ENCODE data around the gene TRIP11. TPM values are rescaled to one million over a fixed set of nuclear protein-coding genes. Genes with fewer than 3 reads are reported as not detected.
A peak's percentile ranks its signal among the peaks of the same experiment; 100 is the strongest.

Gene TRIP11
- total RNA-seq, 2 experiments from 2014 or later: 39.2 to 47.4 TPM

GRCh38 chr14:91964011-91964410, 75.8 kb downstream of the TRIP11 start:
- Mint-ChIP-seq H3K36me3 (peaks cover 14% of the 10 kb centered on the region), H3K27me3 (no peaks in the 10 kb centered on the region), H3K9me3 (ENCODE audit: low read depth) (no peaks in the 10 kb centered on the region), H3K27ac (no peak overlapping the region), H3K4me1 (peaks cover 17% of the 10 kb centered on the region), H3K4me3 (no peak overlapping the region)
- CTCF ChIA-PET: interaction anchor here (1.3 kb wide), 1 partner anchor 53 kb away, joined by 3 read pairs; no protein-coding TSS in a partner anchor
- ATAC-seq (no peak), DNase-seq (no peak)

GRCh38 chr14:91963465-91963864, 76.4 kb downstream of the TRIP11 start:
- Mint-ChIP-seq H3K4me1 (peaks cover 11% of the 10 kb centered on the region), H3K27ac (no peak overlapping the region), H3K27me3 (no peaks in the 10 kb centered on the region), H3K4me3 (no peak overlapping the region), H3K36me3 (peaks cover 9% of the 10 kb centered on the region), H3K9me3 (ENCODE audit: low read depth) (no peaks in the 10 kb centered on the region)
- CTCF ChIA-PET: interaction anchor here (1.3 kb wide), 1 partner anchor 52 kb away, joined by 3 read pairs; no protein-coding TSS in a partner anchor
- ATAC-seq (no peak), DNase-seq (no peak)

DNA sequence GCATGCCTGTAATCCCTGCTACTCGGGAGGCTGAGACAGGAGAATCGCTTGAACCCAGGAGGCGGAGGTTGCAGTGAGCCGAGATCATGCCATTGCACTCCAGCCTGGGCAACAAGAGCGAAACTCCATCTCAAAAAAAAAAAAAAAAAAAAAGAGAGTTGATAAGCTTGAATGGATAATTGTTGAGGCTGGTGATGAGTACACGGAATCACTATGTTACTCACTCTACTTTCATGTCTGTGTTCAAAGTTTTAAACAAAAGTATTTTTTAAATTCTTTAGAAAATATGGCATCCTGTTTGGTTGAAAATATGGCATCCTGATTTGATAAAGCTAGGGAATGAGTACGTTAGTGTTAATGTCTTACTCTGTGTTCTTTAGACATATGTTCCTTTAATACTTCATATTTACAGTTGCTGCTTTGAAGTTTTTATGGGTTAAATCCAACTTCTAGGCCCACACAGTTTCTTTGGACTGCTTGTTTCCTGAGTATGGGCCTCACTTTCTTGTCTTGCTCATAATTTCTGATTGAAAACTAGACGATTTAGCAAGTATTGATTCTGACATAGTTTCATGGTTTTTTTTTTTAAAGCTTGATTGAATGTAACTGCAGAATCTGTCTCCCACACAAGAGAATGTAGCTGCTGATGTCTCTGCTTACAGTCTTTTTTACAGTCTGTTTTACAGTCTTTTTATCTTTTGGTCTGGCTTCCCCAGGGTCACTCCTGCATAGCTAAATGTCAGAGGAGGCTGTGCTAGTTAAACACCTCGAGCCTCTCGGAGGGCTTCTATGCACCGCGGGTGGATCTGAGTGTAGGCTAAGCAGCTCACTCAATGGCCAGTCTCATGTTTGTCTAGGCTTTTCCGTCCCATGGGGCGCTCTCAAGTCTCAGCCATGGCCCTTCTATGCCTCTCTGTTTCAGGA, 78.3 kb downstream of the TRIP11 start:
- CTCF ChIA-PET: interaction anchor here (0.6 kb wide), 1 partner anchor 120 kb away, joined by 3 read pairs; no protein-coding TSS in a partner anchor
- Mint-ChIP-seq H3K36me3 (peaks cover 3% of the 10 kb centered on the region), H3K4me3 (no peak overlapping the region), H3K27me3 (peaks cover 1% of the 10 kb centered on the region), H3K9me3 (ENCODE audit: low read depth) (no peaks in the 10 kb centered on the region), H3K4me1 (peaks cover 4% of the 10 kb centered on the region), H3K27ac (no peak overlapping the region)
- no peak for ATAC-seq
- DNase-seq: no peak

GRCh38 chr14:91957876-91958313, 82.0 kb downstream of the TRIP11 start:
- CTCF ChIA-PET: interaction anchor here (1.5 kb wide), 1 partner anchor 39 kb away, joined by 5 read pairs; no protein-coding TSS in a partner anchor
- H3K27me3 Mint-ChIP-seq: peaks cover 9% of the 10 kb centered on the region

DNA sequence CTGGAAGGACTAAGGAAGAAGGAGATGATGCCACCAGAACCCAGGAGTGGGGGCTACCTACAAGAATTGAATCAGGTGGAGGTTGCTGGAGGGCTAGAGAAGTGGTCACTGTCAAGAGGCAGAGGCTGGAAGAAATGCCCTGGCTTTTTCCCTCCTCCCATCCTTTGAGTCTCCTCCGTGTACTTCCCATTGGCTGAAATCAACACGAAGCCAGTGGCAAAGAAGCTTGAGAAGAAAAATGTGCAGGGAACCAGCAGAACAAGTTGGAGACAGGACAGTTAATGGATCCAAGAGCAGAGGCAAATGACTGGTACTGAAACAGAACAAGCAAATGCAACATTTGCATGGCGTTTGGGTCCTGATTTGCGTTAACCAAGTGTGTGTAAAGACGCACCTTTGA, 83.2 kb downstream of the TRIP11 start:
- ATAC-seq (no peak), DNase-seq (no peak)
- CTCF ChIA-PET: interaction anchor here (1.0 to 1.5 kb wide), 2 partner anchors 8 to 41 kb away, joined by 4 to 5 read pairs; no protein-coding TSS in a partner anchor
- H3K9me3 Mint-ChIP-seq (ENCODE audit: low read depth): no peaks in the 10 kb centered on the region
- no peak overlapping the region for H3K4me3 Mint-ChIP-seq
- H3K36me3 Mint-ChIP-seq: no peaks in the 10 kb centered on the region
- no peak overlapping the region for H3K27ac Mint-ChIP-seq
- H3K4me1 Mint-ChIP-seq: no peaks in the 10 kb centered on the region
- H3K27me3 Mint-ChIP-seq: peaks cover 12% of the 10 kb centered on the region

More at GRCh38 chr14:91957876-91958313, 82.0 kb downstream of the TRIP11 start:
- Mint-ChIP-seq H3K4me1 (peaks cover 4% of the 10 kb centered on the region), H3K4me3 (no peak overlapping the region), H3K36me3 (no peaks in the 10 kb centered on the region), H3K27ac (no peak overlapping the region), H3K9me3 (ENCODE audit: low read depth) (no peaks in the 10 kb centered on the region)
- ATAC-seq (no peak), DNase-seq (no peak)

DNA sequence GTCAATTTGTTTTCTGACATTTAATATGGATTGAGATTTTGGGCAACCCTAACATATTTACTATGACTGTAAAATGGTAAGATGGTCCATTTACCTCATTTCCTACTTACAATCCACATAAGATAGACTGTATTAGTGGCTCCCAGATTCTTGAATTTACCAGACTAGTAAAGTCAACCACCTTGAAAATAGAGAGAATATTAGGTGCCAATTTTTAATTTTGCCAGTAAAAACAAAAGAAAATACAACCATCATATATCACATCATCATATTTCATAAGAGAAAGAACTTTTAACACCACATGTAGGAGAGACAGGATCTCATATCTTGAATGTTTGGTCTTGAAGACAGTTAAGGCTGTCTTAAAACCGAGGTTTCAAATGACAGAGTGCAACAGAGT, 84.7 kb downstream of the TRIP11 start:
- H3K36me3 Mint-ChIP-seq: no peaks in the 10 kb centered on the region
- CTCF ChIA-PET: no interaction called here
- H3K9me3 Mint-ChIP-seq (ENCODE audit: low read depth): no peaks in the 10 kb centered on the region

DNA sequence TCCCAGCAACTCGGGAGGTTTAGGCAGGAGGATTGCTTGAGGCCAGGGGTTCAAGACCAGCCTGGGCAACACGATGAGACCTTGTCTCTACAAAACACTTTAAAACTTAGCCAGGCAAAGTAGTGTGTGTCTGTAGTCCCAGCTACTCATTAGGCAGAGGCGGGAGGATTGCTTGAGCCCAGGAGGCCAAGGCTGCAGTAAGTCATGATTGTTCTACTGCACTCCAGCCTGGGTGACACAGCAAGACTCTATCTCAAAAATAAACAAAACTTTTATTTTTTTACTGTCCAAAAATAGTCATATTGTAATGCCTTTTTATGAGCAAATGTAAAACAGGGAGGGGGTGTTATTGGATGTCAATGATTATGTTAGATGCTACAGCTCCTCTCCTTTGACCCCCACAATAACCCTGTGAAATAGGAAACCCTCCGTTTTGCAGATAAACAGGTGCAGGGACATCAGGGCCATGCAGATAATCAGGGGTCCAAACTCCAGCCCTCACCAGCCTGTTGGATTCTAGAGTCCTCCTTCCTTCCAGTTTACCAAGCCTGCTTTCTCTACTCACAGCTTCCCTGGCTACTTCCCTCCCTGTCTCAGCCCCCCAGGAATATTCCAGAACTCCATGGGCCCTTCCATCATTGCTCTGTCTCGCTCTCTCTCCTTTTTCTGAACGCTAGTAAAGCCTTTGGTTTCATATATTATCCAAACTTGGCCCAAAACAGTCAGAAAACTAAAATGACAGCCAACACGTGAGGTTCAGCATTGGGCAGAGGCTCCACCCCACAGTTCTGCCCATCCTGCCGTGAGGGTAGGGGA, 86.5 kb downstream of the TRIP11 start:
- Mint-ChIP-seq H3K4me1 (no peaks in the 10 kb centered on the region), H3K9me3 (ENCODE audit: low read depth) (no peaks in the 10 kb centered on the region), H3K27ac (no peak overlapping the region), H3K36me3 (no peaks in the 10 kb centered on the region), H3K27me3 (peaks cover 29% of the 10 kb centered on the region), H3K4me3 (no peak overlapping the region)
- DNase-seq (no peak), ATAC-seq (no peak)
- CTCF ChIA-PET: no interaction called here

More for the DNA sequence above, 84.7 kb downstream of the TRIP11 start:
- DNase-seq (no peak), ATAC-seq (no peak)
- Mint-ChIP-seq H3K27ac (no peak overlapping the region), H3K4me3 (no peak overlapping the region), H3K4me1 (no peaks in the 10 kb centered on the region), H3K27me3 (peaks cover 16% of the 10 kb centered on the region)

GRCh38 chr14:91947475-91948184, 92.2 kb downstream of the TRIP11 start, which contains the start of gene FBLN5:
Gene FBLN5, minus strand, starts transcription at chr14:91947694. Its CDS starts 465 bp downstream, at chr14:91947229.
- CTCF ChIA-PET: no interaction called here
- Mint-ChIP-seq H3K36me3 (no peaks in the 10 kb centered on the region), H3K4me3 (peak within 1 kb of the TSS; percentile 72), H3K9me3 (ENCODE audit: low read depth) (no peaks in the 10 kb centered on the region), H3K27ac (no peak within 1 kb of the TSS), H3K27me3 (peaks cover 60% of the 10 kb centered on the region), H3K4me1 (peaks cover 18% of the 10 kb centered on the region)
- DNase-seq (no peak), ATAC-seq (peak; percentile 81)

DNA sequence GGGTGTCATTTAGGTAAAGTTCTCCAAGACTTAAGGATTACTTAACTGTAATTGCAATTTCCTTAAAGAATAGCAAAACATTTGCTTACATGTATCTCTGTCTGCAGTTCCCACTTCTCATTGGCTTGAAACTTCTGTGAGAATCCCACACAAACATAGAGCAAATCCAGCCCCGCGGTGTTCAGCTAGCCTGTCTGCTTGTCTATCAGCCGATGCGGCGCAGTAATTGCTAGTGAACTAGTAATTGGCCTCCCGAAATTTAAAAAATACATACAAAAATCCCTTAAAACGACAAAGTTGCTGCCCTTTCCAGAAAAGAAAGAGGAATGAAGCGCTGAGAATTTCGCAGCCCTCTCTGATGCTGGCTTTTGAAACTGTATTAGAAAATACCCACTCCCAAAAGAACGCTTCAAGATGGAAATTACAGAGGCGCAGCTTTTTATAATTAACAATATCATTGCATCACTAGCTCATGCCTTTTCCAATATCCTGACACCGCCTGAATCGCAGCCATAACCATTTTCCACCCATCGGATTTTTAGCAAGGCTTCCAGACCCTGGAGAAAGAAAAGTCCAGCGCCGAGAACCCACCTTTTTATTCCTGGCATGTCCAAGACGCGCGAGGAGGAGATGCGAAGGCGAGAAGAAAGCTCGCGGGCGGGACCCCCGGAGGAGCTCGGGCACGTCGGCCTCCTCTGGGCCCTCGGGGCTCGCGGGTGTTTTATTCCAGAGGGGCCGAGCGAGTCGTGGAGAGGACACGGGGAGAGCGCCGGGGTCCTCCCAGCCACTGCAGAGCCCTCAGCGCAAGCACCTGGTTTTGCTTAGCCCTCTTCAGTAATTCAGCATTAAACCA, 93.0 kb downstream of the TRIP11 start:
- peak overlapping the region; percentile 72 for H3K4me3 Mint-ChIP-seq
- no peaks in the 10 kb centered on the region for H3K9me3 Mint-ChIP-seq (ENCODE audit: low read depth)
- H3K27ac Mint-ChIP-seq: no peak overlapping the region
- CTCF ChIA-PET: interaction anchor here (1.2 to 1.7 kb wide), 2 partner anchors 32 to 295 kb away, joined by 3 to 4 read pairs; no protein-coding TSS in a partner anchor
- DNase-seq (no peak), ATAC-seq (peak; percentile 30)
- H3K4me1 Mint-ChIP-seq: peaks cover 21% of the 10 kb centered on the region
- H3K36me3 Mint-ChIP-seq: no peaks in the 10 kb centered on the region
- peaks cover 58% of the 10 kb centered on the region for H3K27me3 Mint-ChIP-seq

DNA sequence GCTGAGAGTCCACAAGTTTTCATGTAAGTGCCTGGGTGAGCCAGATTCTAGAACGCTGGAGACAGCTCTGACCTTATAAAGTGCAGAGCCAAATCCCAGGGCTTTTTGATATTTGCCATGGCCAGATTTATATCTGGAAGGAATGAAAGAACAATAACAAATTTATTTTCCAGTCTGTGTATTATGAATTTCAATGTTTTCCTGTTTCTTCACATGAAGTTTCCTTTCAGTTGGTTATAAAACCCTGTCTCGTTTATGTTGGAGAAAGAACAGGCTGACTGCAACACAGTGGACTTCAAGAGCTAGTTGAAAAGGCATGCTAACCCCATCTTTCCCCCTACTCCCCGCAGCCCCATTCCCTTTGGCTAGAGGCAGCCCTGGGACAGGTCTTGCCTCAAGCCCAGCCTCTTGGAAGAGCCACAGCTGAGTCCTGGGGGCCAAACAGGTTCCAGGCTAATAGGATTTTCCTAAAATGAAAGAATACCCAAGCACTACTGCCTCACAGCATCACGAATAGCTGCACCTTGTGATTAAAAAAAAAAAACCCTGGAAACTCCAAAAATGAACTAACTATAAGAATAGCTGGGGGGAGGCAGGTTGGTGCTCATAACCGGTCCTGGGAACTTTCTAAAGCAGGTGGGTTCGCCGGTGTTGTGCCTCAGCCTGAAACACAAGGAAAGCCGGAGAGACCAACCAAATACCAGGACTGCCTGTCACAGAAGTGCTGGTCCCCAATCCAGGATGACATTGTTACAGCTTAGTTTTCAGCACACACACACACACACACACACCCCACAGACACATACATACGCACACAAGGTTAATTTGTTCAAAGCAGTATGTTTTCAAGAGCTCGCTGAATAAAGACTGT, 93.9 kb downstream of the TRIP11 start:
- peaks cover 58% of the 10 kb centered on the region for H3K27me3 Mint-ChIP-seq
- no peak overlapping the region for H3K27ac Mint-ChIP-seq
- CTCF ChIA-PET: interaction anchor here (1.2 to 1.7 kb wide), 2 partner anchors 32 to 294 kb away, joined by 3 to 4 read pairs; no protein-coding TSS in a partner anchor
- DNase-seq: no peak
- H3K36me3 Mint-ChIP-seq: no peaks in the 10 kb centered on the region
- H3K4me3 Mint-ChIP-seq: peak overlapping the region; percentile 72
- H3K4me1 Mint-ChIP-seq: peaks cover 21% of the 10 kb centered on the region
- no peak for ATAC-seq
- no peaks in the 10 kb centered on the region for H3K9me3 Mint-ChIP-seq (ENCODE audit: low read depth)

- ATAC-seq (no peak), DNase-seq (no peak)
- Mint-ChIP-seq H3K36me3 (no peaks in the 10 kb centered on the region), H3K9me3 (ENCODE audit: low read depth) (no peaks in the 10 kb centered on the region), H3K4me3 (no peak overlapping the region), H3K27me3 (peaks cover 35% of the 10 kb centered on the region), H3K27ac (no peak overlapping the region), H3K4me1 (peaks cover 16% of the 10 kb centered on the region)
- CTCF ChIA-PET: no interaction called here
Observed at GRCh38 chr14:91942946-91943345, 96.9 kb downstream of the TRIP11 start.
